HG03095 (cell line): ENCODE measurements around the gene AMPD3.

Source experiments
- ATAC-seq: cut with Tn5 transposase; IDR thresholded peaks from one replicate; pipeline ENCODE4 v1.9.1; 2021; ENCODE audit warnings: moderate library complexity; ENCODE audit not compliant: unreplicated experiment

Gene AMPD3

DNA sequence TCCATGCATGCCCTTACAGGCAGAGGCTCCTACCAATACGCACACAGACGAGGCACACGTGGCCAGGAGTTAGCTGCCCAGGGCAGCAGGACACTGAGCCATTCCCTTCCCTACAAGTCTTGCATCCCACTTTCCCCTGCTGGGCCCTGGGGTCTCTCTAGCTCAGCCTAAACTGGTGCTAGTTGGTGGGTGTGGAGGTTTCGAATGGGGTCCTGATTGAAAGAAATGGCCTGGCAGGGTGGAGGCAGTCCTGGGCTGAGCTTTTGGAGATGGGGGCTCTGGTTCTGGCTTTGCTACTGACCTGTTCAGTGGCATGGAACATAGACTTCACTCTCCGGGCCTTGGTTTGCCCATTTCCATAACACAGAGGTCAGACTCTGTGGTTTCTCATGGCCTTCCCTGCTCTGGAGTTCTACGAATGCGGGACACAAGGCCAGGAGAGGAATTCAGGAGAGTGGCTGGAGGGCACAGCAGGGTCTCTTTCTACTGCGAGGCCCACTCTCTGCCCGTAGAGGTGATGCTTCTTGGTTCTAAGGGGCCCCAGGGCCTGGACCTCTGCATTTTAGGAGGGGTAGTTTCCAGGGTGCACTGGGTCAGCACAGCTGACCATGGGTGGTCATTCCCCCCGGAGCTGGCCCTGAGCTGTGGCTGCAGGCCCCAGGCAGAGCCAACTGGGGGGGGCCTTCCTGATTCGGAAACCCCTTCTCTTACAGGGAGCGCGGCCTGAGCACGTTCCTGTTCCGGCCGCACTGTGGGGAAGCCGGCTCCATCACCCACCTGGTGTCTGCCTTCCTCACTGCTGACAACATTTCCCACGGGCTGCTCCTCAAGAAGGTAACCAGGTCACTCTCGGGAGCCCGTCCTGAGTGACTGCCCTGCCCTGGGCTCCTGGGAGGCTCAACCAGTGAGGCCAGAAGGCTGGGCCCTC, 46.0 kb downstream of the AMPD3 start:
- no peak for ATAC-seq

DNA sequence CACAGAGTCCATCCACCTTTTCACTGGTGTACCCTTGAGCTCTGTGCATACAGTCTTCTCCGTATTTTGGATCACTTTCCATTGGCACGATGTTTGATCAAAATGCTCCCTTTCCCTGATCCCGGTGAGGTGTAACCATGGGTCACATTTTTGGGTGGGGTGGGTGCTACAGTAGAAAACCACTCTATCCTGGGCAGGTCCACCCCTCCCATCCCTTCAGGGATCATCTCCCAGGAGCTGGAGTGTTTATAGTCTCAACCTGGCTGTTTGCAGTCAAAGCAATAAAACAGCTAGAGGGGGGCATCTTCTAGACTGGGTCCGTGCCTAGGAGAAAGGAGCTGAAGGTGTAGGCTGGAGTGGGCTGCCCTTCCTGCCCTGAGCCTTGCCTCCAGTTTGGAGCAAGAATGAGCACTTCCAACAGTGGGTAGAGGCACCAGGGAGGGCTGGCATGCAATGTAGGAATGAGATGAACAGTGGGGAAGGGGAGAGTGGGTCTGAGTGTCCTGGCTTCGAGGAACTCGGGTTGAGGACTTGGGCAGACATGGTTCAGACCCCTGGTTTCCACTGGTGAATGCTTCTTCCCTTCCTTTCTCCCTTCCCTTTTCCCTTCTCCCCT, 47.1 kb downstream of the AMPD3 start:
- no peak for ATAC-seq

DNA sequence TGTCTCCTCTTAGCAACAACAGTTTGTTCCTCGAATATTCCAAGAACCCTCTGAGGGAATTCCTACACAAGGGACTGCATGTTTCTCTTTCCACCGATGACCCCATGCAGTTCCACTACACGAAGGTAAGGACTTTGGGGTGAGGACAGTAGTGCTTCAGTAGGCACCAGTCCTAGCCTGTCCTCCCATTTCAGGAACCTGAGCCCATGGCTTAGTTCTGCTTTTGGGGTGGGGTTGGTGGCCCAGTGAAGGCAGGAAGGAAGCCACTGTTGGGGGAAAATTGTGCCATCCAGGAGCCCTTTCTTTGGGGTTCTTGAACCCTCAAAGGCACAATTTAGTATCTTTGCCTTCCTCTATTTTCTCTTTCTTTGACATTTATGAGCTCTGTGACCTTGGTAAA, 47.7 kb downstream of the AMPD3 start:
- ATAC-seq = no peak

DNA sequence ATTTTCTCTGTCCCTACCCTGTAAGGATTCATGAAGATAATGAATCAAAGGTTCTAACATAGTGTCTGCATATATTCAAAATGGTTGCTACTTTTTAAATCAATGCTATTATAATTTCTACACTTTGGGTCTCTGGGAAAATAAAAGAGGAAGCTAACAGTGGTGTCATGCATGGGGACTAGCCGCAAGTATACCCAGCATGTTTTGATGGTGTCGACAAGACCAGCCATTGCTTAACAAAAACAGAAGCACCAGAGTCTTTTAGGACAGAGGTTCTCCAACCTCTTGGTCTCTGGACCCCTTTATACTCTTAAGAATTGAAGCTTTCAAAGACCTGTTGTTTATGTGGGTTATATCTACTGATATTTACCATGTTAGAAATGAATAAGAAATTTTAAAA, 48.2 kb downstream of the AMPD3 start:
- ATAC-seq = no peak

DNA sequence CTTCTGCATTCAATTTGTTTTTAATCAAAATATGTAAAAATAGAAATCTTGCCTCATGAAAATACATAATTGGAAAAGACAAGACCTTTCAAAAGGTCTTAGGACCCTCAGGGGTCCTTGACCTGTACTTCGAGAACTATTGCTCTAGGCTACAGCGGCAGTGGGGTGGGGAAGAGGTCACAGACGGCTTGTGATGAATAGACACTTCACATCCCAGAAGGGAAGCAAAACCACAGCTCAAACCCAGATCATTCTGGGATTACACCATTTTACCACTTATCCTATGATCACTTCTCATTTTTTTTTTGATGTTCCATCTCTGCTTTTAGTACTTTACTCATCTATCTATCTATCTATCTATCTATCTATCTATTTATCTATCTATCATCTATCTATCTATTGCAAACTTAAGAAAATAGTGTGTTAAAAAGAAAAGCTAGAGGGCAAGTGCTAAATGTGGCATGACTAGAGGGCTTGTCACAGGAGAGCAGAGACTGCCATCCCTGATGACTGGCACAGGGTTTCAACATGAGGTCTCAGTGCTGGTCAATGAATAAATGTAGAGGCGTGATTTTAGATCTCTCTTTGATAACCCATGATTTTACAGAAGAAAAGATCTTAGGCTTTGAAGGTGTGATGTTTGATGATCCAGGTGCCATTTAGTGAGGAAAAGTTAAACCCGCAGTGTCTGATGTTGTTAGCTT, 48.9 kb downstream of the AMPD3 start:
- no peak for ATAC-seq

DNA sequence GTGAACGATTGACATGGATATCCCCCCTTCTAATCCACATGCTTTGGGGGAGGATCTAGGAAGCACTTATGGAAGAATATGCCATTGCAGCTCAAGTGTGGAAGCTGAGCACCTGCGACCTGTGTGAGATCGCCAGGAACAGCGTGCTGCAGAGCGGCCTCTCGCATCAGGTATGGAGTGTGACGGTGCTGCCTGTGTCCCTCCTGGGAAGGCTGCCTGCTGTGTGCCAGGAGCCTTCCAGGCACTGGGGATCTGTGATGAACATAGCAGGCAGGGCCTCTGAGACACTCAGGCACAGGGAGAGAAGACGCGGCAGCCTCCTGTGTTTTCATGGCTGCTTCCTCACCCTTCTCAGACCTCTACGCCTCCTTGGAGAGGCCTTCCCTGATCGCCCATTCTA, 49.4 kb downstream of the AMPD3 start:
- ATAC-seq = no peak

DNA sequence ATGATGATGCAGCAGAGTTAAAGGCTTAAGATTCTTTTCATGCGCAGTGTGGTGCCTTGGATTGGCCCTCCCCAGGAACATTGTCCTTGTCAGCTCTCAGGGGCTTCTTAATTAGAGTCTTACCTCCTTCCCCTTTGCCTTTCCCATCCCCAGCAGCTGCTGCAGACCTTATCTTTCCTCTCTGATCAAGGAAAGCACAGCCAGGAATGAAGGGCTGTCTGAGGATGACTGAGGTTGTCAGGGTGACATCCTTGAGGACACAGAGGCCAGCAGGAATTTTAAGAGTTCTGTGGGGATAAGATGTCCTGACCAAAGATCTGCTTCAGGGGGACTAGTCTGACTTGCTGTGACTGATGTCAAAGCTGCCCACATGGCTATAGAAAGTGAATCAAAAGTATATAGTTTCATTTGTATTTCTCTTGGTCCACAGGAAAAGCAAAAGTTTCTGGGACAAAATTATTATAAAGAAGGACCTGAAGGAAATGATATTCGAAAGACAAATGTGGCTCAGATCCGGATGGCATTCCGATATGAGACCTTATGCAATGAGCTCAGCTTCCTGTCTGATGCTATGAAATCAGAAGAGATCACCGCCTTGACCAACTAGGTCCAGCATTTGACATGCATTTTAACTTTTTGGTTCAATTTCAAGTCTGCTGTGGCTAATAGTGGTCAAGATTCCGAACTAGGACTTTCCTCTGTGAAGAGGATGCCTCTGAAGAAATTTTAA, 50.4 kb downstream of the AMPD3 start:
- no peak for ATAC-seq

DNA sequence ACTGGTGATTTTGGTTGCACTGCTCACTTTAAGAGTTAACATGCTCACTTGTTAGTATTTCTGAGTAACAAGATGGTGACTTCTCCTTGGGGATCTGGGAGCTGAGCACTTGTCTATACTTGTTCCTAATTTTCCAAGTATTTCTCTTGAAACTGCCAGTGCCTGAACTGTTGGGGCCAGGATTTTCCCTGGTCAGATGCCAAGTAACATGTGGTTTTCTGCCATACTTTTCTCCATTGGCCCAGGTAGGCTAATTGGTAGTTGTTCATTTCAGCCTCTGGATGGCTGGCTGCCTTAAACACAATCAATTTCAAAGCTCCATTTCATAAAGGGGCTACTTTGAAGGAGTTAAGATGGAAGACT, 50.9 kb downstream of the AMPD3 start:
- ATAC-seq = no peak

DNA sequence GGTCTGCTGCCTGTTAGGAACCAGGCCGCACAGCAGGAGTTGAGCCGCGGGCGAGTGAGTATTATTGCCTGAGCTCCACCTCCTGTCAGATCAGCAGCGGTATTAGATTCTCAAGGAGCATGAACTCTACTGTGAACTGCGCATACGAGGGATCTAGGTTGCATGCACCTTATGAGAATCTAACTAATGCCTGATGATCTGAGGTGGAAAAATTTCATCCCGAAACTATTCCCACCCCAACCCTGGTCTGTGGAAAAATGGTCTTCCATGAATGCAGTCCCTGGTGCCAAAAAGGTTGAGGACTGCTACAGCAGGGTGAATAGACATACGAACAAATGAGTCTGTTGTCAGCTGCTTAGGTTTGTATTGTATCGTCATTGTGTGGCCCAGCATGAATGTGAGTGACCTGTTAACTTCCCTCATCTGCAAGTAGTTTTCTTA, 56.1 kb downstream of the AMPD3 start:
- ATAC-seq = no peak

DNA sequence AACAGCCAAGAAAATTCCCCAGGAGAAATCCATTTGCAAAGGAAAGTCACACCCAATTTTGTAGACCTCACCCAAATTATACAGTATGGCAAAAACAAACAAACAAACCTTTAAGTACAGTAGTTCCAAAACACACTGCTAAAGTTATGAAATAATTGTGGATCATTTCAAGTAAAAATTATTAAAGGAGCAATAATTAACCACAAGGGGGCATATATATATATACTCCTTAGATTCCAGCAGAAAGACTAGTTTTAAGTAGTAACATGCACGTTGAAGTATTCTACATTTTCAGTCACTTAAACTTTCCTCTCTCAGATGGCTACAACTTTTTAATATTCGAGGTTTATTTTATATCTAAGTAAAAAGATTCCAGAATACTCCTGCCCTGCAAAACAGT, 59.1 kb downstream of the AMPD3 start:
- ATAC-seq = no peak

DNA sequence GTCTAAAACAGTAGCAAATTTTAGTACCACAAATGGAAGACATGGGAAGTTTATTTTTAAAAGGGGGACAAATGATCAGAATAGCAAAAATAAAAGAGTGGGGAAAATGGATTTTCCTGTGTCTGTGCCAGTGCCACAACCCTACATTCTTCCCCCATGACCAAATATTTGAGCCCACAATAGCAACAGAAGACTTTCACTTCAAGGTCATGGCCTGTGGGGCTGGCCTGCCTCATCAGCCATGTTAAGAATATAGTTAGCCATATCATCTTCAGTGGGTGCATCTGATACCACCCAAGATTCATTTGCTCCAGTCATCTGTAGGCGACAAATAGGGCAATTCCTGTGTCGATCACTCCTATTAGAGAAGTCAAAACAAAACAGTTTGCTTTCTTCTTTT, 59.6 kb downstream of the AMPD3 start:
- ATAC-seq = no peak

DNA sequence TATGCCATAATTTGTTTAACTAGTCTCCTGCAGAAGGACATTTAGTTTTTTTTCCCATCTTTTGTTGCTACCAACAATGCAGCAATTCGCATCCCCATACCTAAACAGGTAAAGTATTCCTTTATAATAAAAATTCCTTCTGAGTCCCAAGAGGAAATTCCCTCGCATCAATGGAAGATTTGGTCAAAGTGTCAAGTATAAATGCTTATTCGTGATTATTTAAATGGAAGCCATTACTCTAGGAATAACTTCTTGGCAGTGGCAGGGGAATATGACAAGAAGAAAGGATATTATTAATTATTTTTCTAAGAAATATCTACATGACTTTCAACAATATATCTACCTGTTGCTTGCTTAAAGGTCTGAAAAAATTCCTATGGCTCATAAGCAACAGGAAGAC, 60.4 kb downstream of the AMPD3 start:
- ATAC-seq = no peak

DNA sequence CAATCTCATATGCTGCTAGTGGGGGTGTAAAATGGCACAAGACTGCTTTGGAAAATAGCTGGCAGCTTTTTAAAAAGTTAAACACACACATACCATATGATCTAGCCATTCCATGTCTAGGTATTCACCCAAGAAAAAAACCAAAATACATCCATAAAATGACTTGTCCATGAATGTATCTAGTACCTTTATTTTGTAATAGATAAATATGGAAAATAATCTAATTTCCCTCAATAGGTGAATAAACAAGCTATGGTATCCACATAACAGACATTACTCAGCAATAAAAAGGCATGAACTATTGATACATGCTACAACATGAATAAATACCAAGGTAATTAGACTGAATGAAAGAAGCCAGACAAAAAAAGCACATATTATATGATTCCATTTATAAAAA, 63.1 kb downstream of the AMPD3 start:
- no peak for ATAC-seq

DNA sequence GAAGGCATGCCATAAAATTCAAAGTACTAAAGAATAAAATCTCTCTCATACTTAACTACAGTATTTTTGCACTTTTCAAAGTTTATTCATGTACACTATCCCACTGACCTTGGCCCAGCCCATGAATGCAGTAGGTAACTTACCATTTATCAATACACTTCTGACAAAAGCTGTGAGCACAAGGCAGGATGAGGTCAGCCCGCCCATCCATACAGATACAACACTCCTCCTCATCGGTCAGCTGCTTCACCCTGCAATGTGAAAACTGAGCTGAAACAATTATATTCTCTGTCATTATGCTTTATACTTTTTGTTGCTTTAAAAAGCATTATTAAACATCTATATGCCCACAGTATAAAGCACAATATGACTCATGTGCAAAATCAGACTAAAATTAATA, 63.8 kb downstream of the AMPD3 start:
- no peak for ATAC-seq

DNA sequence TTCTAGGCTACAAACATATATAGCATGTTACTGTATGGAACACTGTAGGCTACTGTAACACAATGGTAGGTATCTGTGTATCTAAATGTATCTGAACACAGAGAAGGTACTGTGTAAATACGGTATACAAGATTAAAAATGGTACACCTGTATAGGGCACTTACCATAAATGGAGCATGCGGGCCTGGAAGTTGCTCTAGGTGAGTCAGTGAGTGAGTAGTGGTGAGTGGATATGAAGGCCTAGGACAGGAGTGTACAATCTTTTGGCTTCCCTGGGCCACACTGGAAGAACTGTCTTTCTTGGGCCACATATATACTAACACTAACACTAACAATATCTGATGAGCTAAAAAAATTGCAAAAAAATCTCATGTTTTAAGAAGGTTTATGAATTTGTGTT, 64.6 kb downstream of the AMPD3 start:
- no peak for ATAC-seq

DNA sequence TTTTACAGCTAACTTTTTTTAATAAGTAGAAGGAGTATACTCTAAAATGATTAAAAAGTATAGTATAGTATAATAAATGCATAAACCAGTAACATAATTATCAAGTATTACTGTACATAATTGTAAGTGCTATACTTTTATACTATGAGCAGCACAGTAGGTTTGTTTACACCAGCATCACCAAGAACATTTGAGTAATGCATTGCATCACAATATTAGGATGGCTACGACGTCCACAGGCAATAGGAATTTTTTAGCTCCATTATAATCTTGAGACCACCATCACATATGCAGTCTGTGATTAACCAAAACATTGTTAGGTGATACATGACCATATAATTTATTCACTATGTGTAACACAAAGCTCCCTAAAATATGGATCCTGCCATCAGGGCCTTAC, 65.5 kb downstream of the AMPD3 start:
- no peak for ATAC-seq

DNA sequence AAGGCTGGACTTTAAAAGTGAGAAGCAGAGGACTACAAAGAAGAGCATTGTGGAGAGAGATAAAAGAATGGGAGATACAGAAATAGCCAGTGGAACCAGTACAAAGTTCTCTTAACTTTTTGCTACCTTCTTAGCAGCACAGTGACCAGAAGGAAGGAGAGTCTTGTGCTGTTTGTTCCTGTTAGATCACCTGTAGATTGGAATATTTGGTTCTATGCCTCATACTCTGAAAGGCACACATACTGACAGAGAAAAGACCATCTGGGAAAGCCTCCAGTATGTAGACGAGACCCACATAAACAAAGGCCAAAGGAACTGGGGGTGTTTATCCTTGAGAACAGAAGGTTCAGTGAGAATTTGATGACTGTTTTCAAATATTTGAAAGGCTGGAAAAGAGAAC, 67.2 kb downstream of the AMPD3 start:
- ATAC-seq = no peak

DNA sequence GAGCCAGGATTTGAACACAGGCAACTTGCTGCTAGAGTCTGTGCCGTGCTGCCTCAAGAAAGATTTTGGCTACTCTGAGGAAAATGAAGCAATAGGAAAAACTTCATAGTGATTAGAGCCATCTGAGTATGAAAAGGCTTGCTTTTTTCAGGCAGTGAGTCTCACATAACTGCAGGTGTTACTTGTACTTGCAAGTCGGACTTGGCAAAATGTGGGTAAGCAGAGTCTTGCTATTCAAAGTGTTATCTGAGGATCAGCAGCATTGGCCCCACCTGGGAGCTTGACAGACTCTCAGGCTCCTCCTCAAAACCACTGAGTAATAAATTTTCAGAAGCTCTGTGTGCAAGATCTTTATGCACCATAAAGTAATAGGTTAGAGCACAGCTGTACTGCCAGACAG, 67.9 kb downstream of the AMPD3 start:
- no peak for ATAC-seq

DNA sequence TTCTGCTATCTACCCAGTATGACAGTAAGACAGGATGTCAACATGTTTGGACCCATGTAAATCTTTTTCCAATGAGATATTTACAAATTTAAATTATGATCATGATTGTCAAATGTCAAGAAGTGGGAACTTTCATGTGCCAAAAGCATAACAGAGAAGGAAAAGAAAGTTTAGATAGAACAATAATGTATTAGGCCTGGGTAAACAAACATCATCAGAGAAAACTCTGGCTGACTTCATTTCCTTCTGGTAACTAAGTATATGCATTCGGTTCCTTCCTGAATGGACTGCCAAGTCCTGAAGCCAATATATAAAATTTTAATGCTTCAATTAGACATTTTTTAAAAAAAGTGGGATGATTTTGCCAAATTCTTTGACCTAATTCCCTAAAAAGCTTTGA, 69.4 kb downstream of the AMPD3 start:
- ATAC-seq = no peak

DNA sequence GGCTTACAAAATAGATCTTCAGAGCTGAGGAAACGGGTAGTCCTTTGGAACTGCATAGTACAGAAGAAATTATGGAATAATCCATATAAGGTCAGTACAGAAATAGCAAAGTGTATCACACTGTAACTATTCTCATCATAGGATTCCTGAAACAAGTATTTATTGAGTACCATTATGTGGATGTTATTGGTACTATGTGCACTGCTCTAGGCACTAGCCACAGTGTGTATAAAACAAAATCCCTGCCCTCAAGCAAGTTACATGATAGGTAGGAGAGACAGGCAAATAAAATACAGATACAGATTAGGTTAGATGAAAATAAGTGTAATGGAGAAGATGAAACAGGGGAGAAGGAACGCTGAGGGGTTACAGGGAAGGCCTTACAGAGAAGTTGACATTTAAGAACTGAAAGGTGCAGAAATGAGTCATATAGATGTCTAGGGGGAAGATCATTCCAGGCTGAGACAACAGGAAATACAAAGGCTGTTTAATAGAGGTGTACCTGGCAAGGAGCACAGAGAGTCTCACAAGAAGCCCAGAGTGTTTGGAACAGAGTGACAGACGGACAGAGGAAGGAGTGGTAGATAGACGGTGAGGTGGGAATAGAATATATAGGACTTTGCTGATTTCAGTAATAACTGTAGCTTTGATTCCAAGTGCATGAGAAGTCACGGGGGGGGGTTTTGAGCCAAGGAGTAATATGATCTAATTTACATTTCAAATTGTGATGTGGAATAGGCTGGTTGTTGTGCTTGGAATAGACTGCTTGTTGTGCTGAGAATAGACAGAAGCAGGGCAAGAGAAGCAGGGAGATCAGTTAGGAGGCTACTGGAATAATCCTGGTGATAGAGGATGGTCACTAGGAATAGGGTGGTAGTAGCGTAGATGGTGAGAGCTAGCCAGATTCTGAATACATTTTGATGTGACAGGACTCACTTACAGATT, 72.2 kb downstream of the AMPD3 start:
- peak; percentile 68 for ATAC-seq
